Measurements from ENCODE around the gene AMHR2. TPM values are rescaled to one million over a fixed set of nuclear protein-coding genes. Genes with fewer than 3 reads are reported as not detected.
A peak's percentile ranks its signal among the peaks of the same experiment; 100 is the strongest.

The AMHR2 gene
- total and polyA plus RNA-seq, 9 of the 15 experiments (the other 6 are each of a cell fraction or from before 2014, with no cell fraction given): 8.9 to 49.7 (median 19.3) TPM

- Histone ChIP-seq H3K27ac (ENCODE audit: extremely low read depth, low read depth, low read length) (peak overlapping the region; percentile 92), H3K79me2 (ENCODE audit: control insufficient read depth, insufficient read depth, low read length) (peaks cover 33% of the 10 kb centered on the region), H3K9me1 (ENCODE audit: control insufficient read depth, insufficient read depth, low read length) (no peaks in the 10 kb centered on the region), H3K4me2 (ENCODE audit: insufficient read depth, low read length) (peak overlapping the region; percentile 87), H3K36me3 (ENCODE audit: control insufficient read depth, insufficient read depth, low read length) (peaks cover 28% of the 10 kb centered on the region), H3K9me3 (replicated peaks; ENCODE audit: control insufficient read depth, insufficient read depth, low read depth, low read length) (no peaks in the 10 kb centered on the region), H3K27me3 (ENCODE audit: control insufficient read depth in 2 of 2, insufficient read depth in 2 of 2, low read length in 2 of 2) (no peaks in the 10 kb centered on the region), H2AFZ (ENCODE audit: low read depth, low read length) (peak overlapping the region; percentile 57), H3K9ac (ENCODE audit: insufficient read depth in 1 of 2, low read depth in 2 of 2, low read length in 2 of 2) (peak overlapping the region; percentile 86 to 92), H3K4me3 (peak overlapping the region; percentile 36), H3K4me1 (replicated peaks in 1 of 2; ENCODE audit: control insufficient read depth in 2 of 2, insufficient read depth in 2 of 2, low read length in 2 of 2) (peaks cover 25 to 38% of the 10 kb centered on the region in 2 experiments), H4K20me1 (replicated peaks; ENCODE audit: control insufficient read depth, insufficient read depth, low read length) (no peaks in the 10 kb centered on the region)
- ChIA-PET POLR2A (interaction anchor here (0.7 to 2.2 kb wide), 18 partner anchors 10 to 110 kb away, joined by 3 to 15 read pairs (median 4); partner anchors contain the start of genes AAAS, ESPL1 and PFDN5), CTCF (ENCODE audit: low intra/inter-chr PET ratio) (no interaction called here)
- 5% methylated on average over 23 of the region's 23 CpGs for whole genome bisulfite sequencing (ENCODE audit: insufficient coverage, low coverage, missing lambda C conversion rate)
- DNase-seq (ENCODE audit: extremely low read depth in 1 of 4, low spot score in 3 of 4) (peak in 1 of 4 experiments; percentile 59), FAIRE-seq (no peak), ATAC-seq (no peak)
- intact Hi-C loops (cut with micrococcal nuclease): no loop called here
- BruUV-seq (replicated peaks): TSS peak; percentile 99
- in situ Hi-C loops (cut with MboI): no loop called here
- TF ChIP-seq LEF1 (IDR thresholded peaks at IDR 0.05) (0 out of 2 replicates have a peak, but pooled peaks have one; percentile 34), PHB2 (IDR thresholded peaks at IDR 0.05; ENCODE audit: low read depth) (no peak), ESRRA (IDR thresholded peaks at IDR 0.05; ENCODE audit: borderline replicate concordance, low read depth) (peak; percentile 34; the same call in 1 of the 2 replicates), NR2C1 (IDR thresholded peaks at IDR 0.05) (no peak), NR2C1 (tag; IDR thresholded peaks at IDR 0.05) (peak; percentile 29; the same call in 1 of the 2 replicates), ZNF830 (CRISPR knock-in tag; IDR thresholded peaks at IDR 0.05) (peak; percentile 78; the same call in 1 of the 2 replicates), PATZ1 (CRISPR knock-in tag; IDR thresholded peaks at IDR 0.05; ENCODE audit: borderline replicate concordance) (peak; percentile 68; the same call in 1 of the 2 replicates), SMAD1 (IDR thresholded peaks at IDR 0.05; ENCODE audit: low read depth, low read length, partially characterized antibody) (peak; percentile 90), SIX5 (IDR thresholded peaks at IDR 0.05; ENCODE audit: borderline replicate concordance in 1 of 2, insufficient read depth in 1 of 2, low read depth in 1 of 2, low read length in 2 of 2) (no peak), ZBTB17 (CRISPR knock-in tag; IDR thresholded peaks at IDR 0.05) (peak; percentile 79; the same call in 1 of the 2 replicates), DDX20 (tag; IDR thresholded peaks at IDR 0.05; ENCODE audit: low read depth) (peak; percentile 57; the same call in 1 of the 2 replicates), FOXK1 (CRISPR knock-in tag; IDR thresholded peaks at IDR 0.05; ENCODE audit: borderline replicate concordance) (peak; percentile 82; the same call in 1 of the 2 replicates), TCF3 (CRISPR knock-in tag; IDR thresholded peaks at IDR 0.05) (0 out of 2 replicates have a peak, but pooled peaks have one; percentile 7), HINFP (tag; conservative IDR thresholded peaks at IDR 0.05; ENCODE audit: low read depth) (0 out of 2 replicates have a peak, but pooled peaks have one; percentile 33), CREB3 (tag; conservative IDR thresholded peaks at IDR 0.05; ENCODE audit: low read depth) (peak; percentile 86), RBBP5 (IDR thresholded peaks at IDR 0.05; ENCODE audit: borderline replicate concordance, insufficient read depth, low read length, poor library complexity, severe bottlenecking) (peak; percentile 52), ZNF263 (CRISPR knock-in tag; IDR thresholded peaks at IDR 0.05; ENCODE audit: borderline replicate concordance) (0 out of 2 replicates have a peak, but pooled peaks have one; percentile 57)
Measured at GRCh38 chr12:53378724-53379388, 44.8 kb upstream of the AMHR2 start.

Data from K562 (cell line).